Measurements from ENCODE around the gene DDX19B. TPM values are rescaled to one million over a fixed set of nuclear protein-coding genes. Genes with fewer than 3 reads are reported as not detected.

DDX19B gene
- polyA plus RNA-seq, 1 donor (not counting 4 experiments of a cell fraction or from before 2014, with no cell fraction given), result 24.6 TPM

GRCh38 chr16:70342016-70342415 is 43.0 kb downstream of the DDX19B start:
- Histone ChIP-seq H3K9me1 (ENCODE audit: control insufficient read depth, extremely low read depth, insufficient read depth, low read length) (no peaks in the 10 kb centered on the region), H3K36me3 (ENCODE audit: control insufficient read depth in 2 of 2, extremely low read depth in 1 of 2, insufficient read depth in 2 of 2, low read length in 2 of 2) (no peaks in the 10 kb centered on the region), H3K4me3 (ENCODE audit: control insufficient read depth in 2 of 3, extremely low read depth in 1 of 3, insufficient read depth in 2 of 3, low read depth in 1 of 3, low read length in 3 of 3) (no peak overlapping the region), H3K79me2 (ENCODE audit: control insufficient read depth, insufficient read depth, low read length) (peaks cover 7% of the 10 kb centered on the region), H2AFZ (ENCODE audit: control insufficient read depth, low read length) (no peak overlapping the region), H4K20me1 (ENCODE audit: control insufficient read depth, extremely low read depth, insufficient read depth, low read length) (no peaks in the 10 kb centered on the region), H3K9ac (ENCODE audit: control insufficient read depth, extremely low read depth, insufficient read depth, low read length) (no peak overlapping the region), H3K4me2 (ENCODE audit: control insufficient read depth, extremely low read depth, insufficient read depth, low read depth, low read length) (no peak overlapping the region), H3K27ac (ENCODE audit: control insufficient read depth, insufficient read depth, low read length) (no peak overlapping the region), H3K9me3 (ENCODE audit: control insufficient read depth, low read depth, low read length) (no peaks in the 10 kb centered on the region), H3K27me3 (ENCODE audit: control insufficient read depth, extremely low read depth, insufficient read depth, low read length) (no peaks in the 10 kb centered on the region), H3K4me1 (ENCODE audit: control insufficient read depth, extremely low read depth, insufficient read depth, low read length) (peaks cover 5% of the 10 kb centered on the region)
- FAIRE-seq, result no peak
- DNase-seq (ENCODE audit: low read depth, low spot score), result no peak
- TF ChIP-seq EZH2 (IDR thresholded peaks at IDR 0.05; ENCODE audit: low read length) (no peak), CTCF (optimal IDR thresholded peaks at IDR 0.05 in 1 of 3, IDR thresholded peaks at IDR 0.05 in 1 of 3, conservative IDR thresholded peaks at IDR 0.05 in 1 of 3; ENCODE audit: extremely low read depth in 1 of 3, insufficient read depth in 2 of 3, low read length in 3 of 3) (no peak)
- dilution Hi-C loops (cut with MboI; ENCODE audit: extremely low pct_ligation_motif_present, low sequenced_read_pairs), result no loop called here

- H2AFZ ChIP-seq (ENCODE audit: control insufficient read depth, low read length), result peak overlapping the region; percentile 97
- H3K36me3 ChIP-seq (ENCODE audit: control insufficient read depth in 2 of 2, extremely low read depth in 1 of 2, insufficient read depth in 2 of 2, low read length in 2 of 2), result peaks cover 5 to 8% of the 10 kb centered on the region in 2 experiments
- peak overlapping the region; percentile 88 for H3K27ac ChIP-seq (ENCODE audit: control insufficient read depth, insufficient read depth, low read length)
Observed at GRCh38 chr16:70345840-70346239, 46.9 kb downstream of the DDX19B start.

More at GRCh38 chr16:70345840-70346239, 46.9 kb downstream of the DDX19B start:
- TF ChIP-seq EZH2 (IDR thresholded peaks at IDR 0.05; ENCODE audit: low read length) (no peak), CTCF (optimal IDR thresholded peaks at IDR 0.05 in 1 of 3, IDR thresholded peaks at IDR 0.05 in 1 of 3, conservative IDR thresholded peaks at IDR 0.05 in 1 of 3; ENCODE audit: extremely low read depth in 1 of 3, insufficient read depth in 2 of 3, low read length in 3 of 3) (no peak)
- FAIRE-seq (no peak), DNase-seq (ENCODE audit: low read depth, low spot score) (no peak)
- H3K4me2 ChIP-seq (ENCODE audit: control insufficient read depth, extremely low read depth, insufficient read depth, low read depth, low read length), result peak overlapping the region; percentile 64
- H3K9me1 ChIP-seq (ENCODE audit: control insufficient read depth, extremely low read depth, insufficient read depth, low read length), result no peaks in the 10 kb centered on the region
- H3K27me3 ChIP-seq (ENCODE audit: control insufficient read depth, extremely low read depth, insufficient read depth, low read length), result no peaks in the 10 kb centered on the region
- H3K4me1 ChIP-seq (ENCODE audit: control insufficient read depth, extremely low read depth, insufficient read depth, low read length), result peaks cover 10% of the 10 kb centered on the region
- H3K9ac ChIP-seq (ENCODE audit: control insufficient read depth, extremely low read depth, insufficient read depth, low read length), result peak overlapping the region; percentile 86
- dilution Hi-C loops (cut with MboI; ENCODE audit: extremely low pct_ligation_motif_present, low sequenced_read_pairs), result no loop called here
- H3K9me3 ChIP-seq (ENCODE audit: control insufficient read depth, low read depth, low read length), result no peaks in the 10 kb centered on the region
- H4K20me1 ChIP-seq (ENCODE audit: control insufficient read depth, extremely low read depth, insufficient read depth, low read length), result no peaks in the 10 kb centered on the region
- H3K4me3 ChIP-seq (ENCODE audit: control insufficient read depth in 2 of 3, extremely low read depth in 1 of 3, insufficient read depth in 2 of 3, low read depth in 1 of 3, low read length in 3 of 3), result peak overlapping the region; percentile 85 to 98 (median 92)
- peaks cover 37% of the 10 kb centered on the region for H3K79me2 ChIP-seq (ENCODE audit: control insufficient read depth, insufficient read depth, low read length)
